SK-N-SH (cell line): ENCODE results near the gene MOB2. TPM values are rescaled to one million over a fixed set of nuclear protein-coding genes. Genes with fewer than 3 reads are reported as not detected.
A peak's percentile ranks its signal among the peaks of the same experiment; 100 is the strongest.

Source experiments
- CTCF ChIA-PET: fragments of 300-600, 350-600 bp; formaldehyde crosslinking; extraction: SDS; loops from one replicate; lab custom pipeline; 2021; lab: Yijun Ruan, JAX
- POLR2A ChIA-PET: fragments of 350-600 bp; sonication (Branson Sonifier 250); formaldehyde crosslinking; extraction: SDS; loops from one replicate; lab custom pipeline; 2020; ENCODE audit warnings: antibody characterized with exemption, inconsistent platforms; lab: Yijun Ruan, JAX
- DNase-seq: peaks from one replicate; pipeline ENCODE4 v3.0.0; 2012
- H2AFZ ChIP-seq: fragments of 200-600 bp; sonication (generic); 2 replicates; pipeline ENCODE4 v1.8.1; 2016; ENCODE audit warnings: antibody characterized with exemption, mild to moderate bottlenecking, low read depth
- H3F3A ChIP-seq: fragments of 200-600 bp; sonication (generic); replicated peaks from 2 replicates; pipeline ENCODE3; 2016; ENCODE audit warnings: antibody characterized with exemption, mild to moderate bottlenecking; ENCODE audit not compliant: insufficient read depth
- H3K27ac ChIP-seq, 2 experiments: fragments of 200-500 bp in 1 of 2; fragments of 200-600 bp in 1 of 2; sonication (Bioruptor generic) in 1 of 2; sonication (generic), shearing (Covaris generic) in 1 of 2; 2 replicates each; pipeline versions ENCODE4 v1.5.1 to v1.6.1; 2014 to 2016; ENCODE audit warnings: low read depth in 2 of 2, inconsistent platforms in 1 of 2, low read length in 1 of 2, mild to moderate bottlenecking in 1 of 2, mixed read lengths in 1 of 2
- H3K27me3 ChIP-seq: fragments of 200-600 bp; sonication (generic), shearing (Covaris generic); 2 replicates; pipeline ENCODE4 v1.6.1; 2016; ENCODE audit warnings: mixed run types; ENCODE audit not compliant: insufficient read depth
- H3K36me3 ChIP-seq, 2 experiments: fragments of 200-500 bp in 1 of 2; fragments of 200-600 bp in 1 of 2; sonication (Bioruptor generic) in 1 of 2; sonication (generic) in 1 of 2; replicated peaks in 1 of 2; 2 replicates each; pipeline versions ENCODE3 to v1.5.1; 2014 to 2016; ENCODE audit warnings: low read length in 1 of 2, mild to moderate bottlenecking in 1 of 2; ENCODE audit not compliant: insufficient read depth in 2 of 2, control insufficient read depth in 1 of 2
- H3K4me1 ChIP-seq, 2 experiments: fragments of 200-500 bp in 1 of 2; fragments of 200-600 bp in 1 of 2; sonication (Bioruptor generic) in 1 of 2; sonication (generic), shearing (Covaris generic) in 1 of 2; 2 replicates each; pipeline versions ENCODE4 v1.5.1 to v1.6.1; 2014 to 2016; ENCODE audit warnings: low read depth in 1 of 2, low read length in 1 of 2, mixed run types in 1 of 2; ENCODE audit not compliant: insufficient read depth in 2 of 2, control insufficient read depth in 1 of 2
- H3K4me2 ChIP-seq: fragments of 200-600 bp; sonication (generic), shearing (Covaris generic); 2 replicates; pipeline ENCODE4 v1.6.1; 2017; ENCODE audit warnings: mixed run types
- H3K4me3 ChIP-seq, 2 experiments: fragments of 200-500 bp in 1 of 2; fragments of 200-600 bp in 1 of 2; sonication (Bioruptor generic) in 1 of 2; sonication (generic), shearing (Covaris generic) in 1 of 2; 2 replicates each; pipeline versions ENCODE4 v1.5.1 to v1.8.1; 2014 to 2016; ENCODE audit warnings: low read depth in 2 of 2, inconsistent platforms in 1 of 2, low read length in 1 of 2, mild to moderate bottlenecking in 1 of 2, mixed read lengths in 1 of 2, moderate library complexity in 1 of 2
- H3K79me2 ChIP-seq: fragments of 200-600 bp; sonication (generic); 2 replicates; pipeline ENCODE4 v1.8.1; 2017; ENCODE audit warnings: mild to moderate bottlenecking; ENCODE audit not compliant: insufficient read depth
- H3K9ac ChIP-seq: fragments of 200-600 bp; sonication (generic); 2 replicates; pipeline ENCODE4 v1.6.1; 2017; ENCODE audit warnings: mixed run types
- H3K9me2 ChIP-seq: fragments of 200-600 bp; sonication (generic); 2 replicates; pipeline ENCODE4 v1.6.1; 2017; ENCODE audit warnings: mixed run types
- H3K9me3 ChIP-seq: fragments of 200-600 bp; sonication (generic); 2 replicates; pipeline ENCODE4 v1.6.1; 2017; ENCODE audit warnings: mixed run types, mild to moderate bottlenecking, moderate library complexity
- H4K20me1 ChIP-seq: fragments of 200-600 bp; sonication (generic); 2 replicates; pipeline ENCODE4 v1.6.1; 2017; ENCODE audit warnings: mild to moderate bottlenecking, mixed run types; ENCODE audit not compliant: insufficient read depth
- CTCF ChIP-seq: fragments of 200-600 bp; sonication (generic); IDR thresholded peaks from 2 replicates; pipeline ENCODE4 v1.6.1; 2017; ENCODE audit warnings: antibody characterized with exemption, mild to moderate bottlenecking, moderate library complexity
- EZH2phosphoT487 ChIP-seq: fragments of 200-600 bp; sonication (generic); IDR thresholded peaks from 2 replicates; pipeline ENCODE4 v1.6.1; 2017; ENCODE audit warnings: low read depth, mixed run types, mild to moderate bottlenecking, antibody characterized with exemption, moderate library complexity, borderline replicate concordance
- IRF3 ChIP-seq: fragments of 150-350 bp; IDR thresholded peaks from 2 replicates; pipeline ENCODE4 v1.6.1; 2016; ENCODE audit warnings: mild to moderate bottlenecking, low read depth, low read length
- MAX ChIP-seq: IDR thresholded peaks from 2 replicates; pipeline ENCODE4 v1.4.0; 2012; ENCODE audit warnings: low read depth
- RAD21 ChIP-seq: IDR thresholded peaks from 2 replicates; pipeline ENCODE4 v1.6.1; 2012; ENCODE audit warnings: mild to moderate bottlenecking, low read length
- RCOR1 ChIP-seq: fragments of 150-350 bp; IDR thresholded peaks from 2 replicates; pipeline ENCODE4 v1.6.1; 2017; ENCODE audit warnings: antibody characterized with exemption, low read length
- USF1 ChIP-seq: IDR thresholded peaks from 2 replicates; pipeline ENCODE4 v1.4.0; 2012; ENCODE audit warnings: low read depth, borderline replicate concordance
- ZBTB33 ChIP-seq: IDR thresholded peaks from 2 replicates; pipeline ENCODE4 v1.4.0; 2012; ENCODE audit warnings: low read depth, borderline replicate concordance
- WGBS: methylation state at CpG from one replicate; pipeline ENCODE4 v1.1.6; 2017; ENCODE audit warnings: low lambda C conversion rate; 5-methylcytosine and 5-hydroxymethylcytosine counted together
- polyA plus RNA-seq, 3 experiments: library from polyadenylated mRNA; depleted of rRNA; stranded (reverse); fragments of >200 nt; gene quantifications; 2 replicates each; pipeline ENCODE4 v1.2.3, GENCODE V29; 2012

The MOB2 gene
- polyA plus RNA-seq, 1 of the 3 experiments (the other 2 are of a cell fraction), result 45.8 TPM

GRCh38 chr11:1482581-1483444, 3.8 kb downstream of the MOB2 start:
- no peak for DNase-seq
- Histone ChIP-seq H3K36me3 (peaks cover 3 to 16% of the 10 kb centered on the region in 2 experiments), H3K9me2 (no peaks in the 10 kb centered on the region), H3K9ac (no peak overlapping the region), H3K27ac (no peak overlapping the region; a peak in 1 of 4 replicates), H3K4me2 (no peak overlapping the region), H2AFZ (no peak overlapping the region), H3F3A (no peaks in the 10 kb centered on the region), H3K4me1 (peaks cover 0 to 22% of the 10 kb centered on the region in 2 experiments; a peak in 1 of 4 replicates), H3K27me3 (no peaks in the 10 kb centered on the region), H3K4me3 (no peak overlapping the region), H3K79me2 (peaks cover 13% of the 10 kb centered on the region; the same call in 1 of the 2 replicates), H3K9me3 (no peaks in the 10 kb centered on the region), H4K20me1 (peaks cover 58% of the 10 kb centered on the region)
- ChIA-PET CTCF (interaction anchor here (1.1 to 1.8 kb wide), 2 partner anchors 22 to 33 kb away, joined by 3 to 5 read pairs; no protein-coding TSS in a partner anchor), POLR2A (no interaction called here)
- TF ChIP-seq IRF3 (no peak), CTCF (peak; percentile 24; the same call in 1 of the 2 replicates)
- WGBS, result 92% methylated on average over 7 of the region's 32 CpGs

- peaks cover 52% of the 10 kb centered on the region for H4K20me1 ChIP-seq
- peaks cover 3 to 23% of the 10 kb centered on the region in 2 experiments for H3K36me3 ChIP-seq
- ChIA-PET CTCF (interaction anchor here (1.0 to 1.8 kb wide), 2 partner anchors 24 to 33 kb away, joined by 3 to 5 read pairs; no protein-coding TSS in a partner anchor), POLR2A (no interaction called here)
- no peaks in the 10 kb centered on the region for H3K9me2 ChIP-seq
- no peaks in the 10 kb centered on the region for H3K27me3 ChIP-seq
- H3K27ac ChIP-seq, result no peak overlapping the region
- peaks cover 0 to 13% of the 10 kb centered on the region in 2 experiments; a peak in 1 of 4 replicates for H3K4me1 ChIP-seq
- H3K4me3 ChIP-seq, result no peak overlapping the region
- TF ChIP-seq EZH2phosphoT487 (no peak), MAX (no peak), USF1 (no peak), RCOR1 (no peak), ZBTB33 (no peak), RAD21 (no peak)
- no peaks in the 10 kb centered on the region for H3F3A ChIP-seq
- H2AFZ ChIP-seq, result no peak overlapping the region
- DNase-seq, result no peak
- H3K9me3 ChIP-seq, result no peaks in the 10 kb centered on the region
- no peak overlapping the region for H3K4me2 ChIP-seq
- H3K79me2 ChIP-seq, result peaks cover 13% of the 10 kb centered on the region; the same call in 1 of the 2 replicates
- 86% methylated on average over 1 of the region's 16 CpGs for WGBS
- no peak overlapping the region for H3K9ac ChIP-seq
Observed at GRCh38 chr11:1481861-1482441, 4.6 kb downstream of the MOB2 start.
